ENCODE measurements around the gene CASP2. TPM values are rescaled to one million over a fixed set of nuclear protein-coding genes. Genes with fewer than 3 reads are reported as not detected.

Gene CASP2
- total RNA-seq, 1 experiment from 2014 or later, result 65.3 TPM

DNA sequence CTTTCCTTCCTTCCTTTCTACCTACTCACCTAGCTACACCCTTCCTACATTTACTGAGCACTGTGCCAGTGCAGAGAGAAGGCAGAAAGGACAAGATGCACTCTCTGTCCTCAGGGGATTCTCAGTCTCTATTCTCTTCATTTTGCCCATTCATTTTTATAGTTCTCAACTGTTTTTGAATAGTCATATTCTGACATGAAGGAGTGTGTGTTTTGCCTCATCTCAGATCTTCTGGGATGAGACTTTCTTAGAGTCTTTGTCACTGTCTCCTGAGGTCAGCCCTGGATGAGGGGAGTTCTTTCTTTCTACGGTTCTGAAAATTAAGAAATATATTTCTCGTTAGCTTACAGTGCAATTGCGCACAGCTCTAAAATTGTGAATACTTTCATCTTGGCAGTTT, 49.1 kb downstream of the CASP2 start:
- H3K27ac ChIP-seq (ENCODE audit: insufficient read length, low read depth, low read length), result no peak overlapping the region
- no peak overlapping the region for H2BK12ac ChIP-seq (ENCODE audit: insufficient read length, low read depth, low read length)
- H4K20me1 ChIP-seq (ENCODE audit: control insufficient read depth, insufficient read depth, insufficient read length), result no peaks in the 10 kb centered on the region
- no peak overlapping the region for H3T11ph ChIP-seq (ENCODE audit: low read length)
- H3K4me2 ChIP-seq (ENCODE audit: insufficient read depth, insufficient read length, low read length), result no peak overlapping the region
- H3K27me3 Mint-ChIP-seq (ENCODE audit: low read depth), result peaks cover 18% of the 10 kb centered on the region; the same call in 1 of the 2 replicates
- H3K14ac ChIP-seq (ENCODE audit: insufficient read depth, low read length), result no peak overlapping the region
- no CpG with 5 or more reads among the region's 3 CpGs for WGBS (ENCODE audit: extremely low coverage, insufficient read length, low lambda C conversion rate)
- H3K4ac ChIP-seq (ENCODE audit: low read depth, low read length), result no peak overlapping the region
- H4K5ac ChIP-seq (ENCODE audit: insufficient read length, low read depth, low read length), result no peak overlapping the region
- no peaks in the 10 kb centered on the region for H3K27me3 ChIP-seq (ENCODE audit: insufficient read depth, low read length)
- H3K79me1 ChIP-seq (ENCODE audit: insufficient read depth, low read depth, low read length, poor library complexity, severe bottlenecking), result no peaks in the 10 kb centered on the region
- no peaks in the 10 kb centered on the region for H3K36me3 Mint-ChIP-seq (ENCODE audit: insufficient read depth in 1 of 3, low read depth in 3 of 3)
- no peaks in the 10 kb centered on the region for H3K79me2 ChIP-seq (ENCODE audit: insufficient read depth, low read length)
- H3K9me3 ChIP-seq (ENCODE audit: control insufficient read depth, low read depth, low read length), result no peaks in the 10 kb centered on the region
- H3K23me2 ChIP-seq (ENCODE audit: insufficient read length, low read depth, low read length, poor library complexity, severe bottlenecking), result no peaks in the 10 kb centered on the region
- DNase-seq, result no peak
- no peak overlapping the region for H3K9ac ChIP-seq (ENCODE audit: extremely low read depth, insufficient read length, low read length)
- no peak overlapping the region for H2AK5ac ChIP-seq (ENCODE audit: insufficient read length, low read length)
- H3K27ac Mint-ChIP-seq, result no peak overlapping the region
- H2AFZ ChIP-seq (ENCODE audit: low read length), result no peak overlapping the region
- H4K8ac ChIP-seq (replicated peaks; ENCODE audit: insufficient read length, low read depth, low read length), result no peak overlapping the region
- no peak overlapping the region for H3K56ac ChIP-seq (ENCODE audit: insufficient read length, low read depth, low read length)
- H4K91ac ChIP-seq (ENCODE audit: insufficient read length, low read depth, low read length), result no peak overlapping the region
- no peaks in the 10 kb centered on the region; a peak in 1 of 5 replicates for H3K9me3 Mint-ChIP-seq
- H3K23ac ChIP-seq (ENCODE audit: insufficient read length, low read depth, low read length), result no peak overlapping the region
- H2BK120ac ChIP-seq (ENCODE audit: low read depth, low read length, poor library complexity, severe bottlenecking), result no peak overlapping the region
- no peak overlapping the region for H2BK5ac ChIP-seq (ENCODE audit: insufficient read length, low read length)
- H2BK15ac ChIP-seq (ENCODE audit: low read depth, low read length), result no peak overlapping the region
- H3K4me1 Mint-ChIP-seq, result no peaks in the 10 kb centered on the region
- H3K4me3 Mint-ChIP-seq, result no peak overlapping the region
- H3K4me1 ChIP-seq (ENCODE audit: insufficient read depth, low read length), result no peaks in the 10 kb centered on the region
- no peak for TF ChIP-seq CTCF (conservative IDR thresholded peaks at IDR 0.05)
- H3K18ac ChIP-seq (ENCODE audit: insufficient read length, low read depth, low read length), result no peak overlapping the region
- H2BK20ac ChIP-seq (ENCODE audit: low read depth, low read length, poor library complexity, severe bottlenecking), result no peak overlapping the region
